ENCODE data around the gene ZNF341.

- no peak for TF ChIP-seq CTCF (IDR thresholded peaks at IDR 0.05)
- TF ChIP-seq POLR2A (IDR thresholded peaks at IDR 0.05): no peak
These were observed 27.4 kb upstream of the ZNF341 start for GRCh38 chr20:33704197-33704924.

Data from Peyer's patch (tissue), 4 donors.